ENCODE data around the gene HOXD10. TPM values are rescaled to one million over a fixed set of nuclear protein-coding genes. Genes with fewer than 3 reads are reported as not detected.

Gene HOXD10
- total and polyA plus RNA-seq, 2 experiments from 2014 or later: not detected

DNA sequence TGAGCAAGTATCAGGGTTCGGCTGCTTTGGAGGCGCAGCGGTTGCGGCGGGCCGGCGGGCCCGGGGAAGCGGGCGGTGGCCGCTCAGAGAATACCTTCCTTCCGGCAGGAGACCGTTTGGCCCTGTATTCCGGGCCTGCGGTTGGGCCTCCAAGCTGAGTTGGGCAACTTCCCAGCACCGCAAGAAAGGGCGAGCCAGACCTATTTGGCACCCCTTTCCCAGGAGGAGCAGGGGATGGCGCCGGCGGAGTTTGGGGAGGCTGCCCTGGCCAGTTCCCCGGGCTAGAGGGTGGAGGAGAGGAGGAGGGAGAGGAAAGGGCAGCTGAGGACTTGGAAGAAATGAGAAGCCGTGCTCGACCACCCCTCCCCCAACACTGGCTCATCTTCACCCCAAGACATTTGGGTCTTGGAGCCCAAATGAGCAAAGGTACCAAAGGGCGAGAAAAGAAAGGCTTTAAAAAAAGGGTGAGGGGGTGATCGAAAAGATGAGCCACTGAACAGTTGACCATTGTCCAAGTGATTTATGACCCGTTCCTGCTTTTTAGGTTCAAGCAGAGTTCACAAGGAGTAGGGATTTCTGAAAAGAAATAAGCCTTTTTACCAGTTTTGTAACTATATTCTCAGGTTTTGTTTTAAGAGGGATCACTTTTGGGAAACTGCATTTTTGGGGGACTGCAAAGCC, 48.9 kb downstream of the HOXD10 start:
- H3K4me2 ChIP-seq: peak overlapping the region; percentile 73
- peak; percentile 62 for DNase-seq (ENCODE audit: low spot score)
- Mint-ChIP-seq H3K36me3 (ENCODE audit: low read depth) (no peaks in the 10 kb centered on the region), H3K27ac (no peak overlapping the region), H3K4me1 (peaks cover 30% of the 10 kb centered on the region), H3K4me3 (peak overlapping the region; percentile 26), H3K9me3 (peaks cover 7% of the 10 kb centered on the region; the same call in 1 of the 3 replicates), H3K27me3 (ENCODE audit: insufficient read depth, low read depth, poor library complexity) (peaks cover 100% of the 10 kb centered on the region)
- peaks cover 45% of the 10 kb centered on the region for H3K4me1 ChIP-seq (ENCODE audit: insufficient read depth)
- peaks cover 100% of the 10 kb centered on the region for H3K27me3 ChIP-seq (ENCODE audit: insufficient read depth)
- no peaks in the 10 kb centered on the region for H3K79me2 ChIP-seq (replicated peaks; ENCODE audit: insufficient read depth)
- H3K4me3 ChIP-seq: peak overlapping the region; percentile 44; the same call in 1 of the 2 replicates
- H3K36me3 ChIP-seq (ENCODE audit: insufficient read depth): no peaks in the 10 kb centered on the region; the same call in 1 of the 2 replicates
- H3K27ac ChIP-seq (ENCODE audit: low read depth): no peak overlapping the region
- peak; percentile 39 for ATAC-seq
- H3F3A ChIP-seq (replicated peaks; ENCODE audit: low read depth): peaks cover 19% of the 10 kb centered on the region
- no peak overlapping the region for H2AFZ ChIP-seq
- peaks cover 65% of the 10 kb centered on the region for H4K20me1 ChIP-seq (replicated peaks; ENCODE audit: insufficient read depth)
- H3K9me2 ChIP-seq (ENCODE audit: insufficient read depth): no peaks in the 10 kb centered on the region
- TF ChIP-seq ZNF462 (CRISPR knock-in tag; IDR thresholded peaks at IDR 0.05) (no peak), EZH2 (IDR thresholded peaks at IDR 0.05; ENCODE audit: low read depth, unreplicated experiment) (peak; percentile 73), ZNF114 (CRISPR knock-in tag; IDR thresholded peaks at IDR 0.05) (no peak)

DNA sequence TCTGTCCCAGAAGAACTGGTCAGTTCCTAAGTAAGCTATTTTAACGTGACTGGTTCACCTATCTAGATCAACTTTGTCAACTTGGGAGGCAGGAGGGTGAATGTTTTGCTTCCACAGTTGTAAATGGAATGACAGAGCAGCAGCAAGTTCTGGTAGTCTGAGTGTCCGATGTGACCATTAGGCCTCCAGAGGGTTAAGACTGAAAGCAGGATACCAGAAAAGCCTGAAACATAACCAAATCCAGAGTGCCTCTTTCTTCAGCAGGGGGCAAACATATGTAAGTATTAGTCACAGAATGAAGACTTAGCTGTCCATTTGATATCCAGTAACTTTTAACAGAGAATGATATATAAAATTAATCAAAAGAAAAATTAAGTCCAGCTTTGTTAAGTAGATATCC, 49.7 kb downstream of the HOXD10 start:
- Histone ChIP-seq H3K4me2 (no peak overlapping the region), H3K36me3 (ENCODE audit: insufficient read depth) (no peaks in the 10 kb centered on the region; the same call in 1 of the 2 replicates), H3K27me3 (ENCODE audit: insufficient read depth) (peaks cover 100% of the 10 kb centered on the region), H3K9me2 (ENCODE audit: insufficient read depth) (no peaks in the 10 kb centered on the region), H3F3A (replicated peaks; ENCODE audit: low read depth) (peaks cover 19% of the 10 kb centered on the region), H3K27ac (ENCODE audit: low read depth) (no peak overlapping the region), H4K20me1 (replicated peaks; ENCODE audit: insufficient read depth) (peaks cover 59% of the 10 kb centered on the region), H3K79me2 (replicated peaks; ENCODE audit: insufficient read depth) (no peaks in the 10 kb centered on the region), H3K4me3 (no peak overlapping the region), H2AFZ (no peak overlapping the region), H3K4me1 (ENCODE audit: insufficient read depth) (peaks cover 48% of the 10 kb centered on the region)
- H3K4me1 Mint-ChIP-seq: peaks cover 36% of the 10 kb centered on the region
- H3K27ac Mint-ChIP-seq: no peak overlapping the region
- peaks cover 100% of the 10 kb centered on the region for H3K27me3 Mint-ChIP-seq (ENCODE audit: insufficient read depth, low read depth, poor library complexity)
- TF ChIP-seq, protein P1, sequence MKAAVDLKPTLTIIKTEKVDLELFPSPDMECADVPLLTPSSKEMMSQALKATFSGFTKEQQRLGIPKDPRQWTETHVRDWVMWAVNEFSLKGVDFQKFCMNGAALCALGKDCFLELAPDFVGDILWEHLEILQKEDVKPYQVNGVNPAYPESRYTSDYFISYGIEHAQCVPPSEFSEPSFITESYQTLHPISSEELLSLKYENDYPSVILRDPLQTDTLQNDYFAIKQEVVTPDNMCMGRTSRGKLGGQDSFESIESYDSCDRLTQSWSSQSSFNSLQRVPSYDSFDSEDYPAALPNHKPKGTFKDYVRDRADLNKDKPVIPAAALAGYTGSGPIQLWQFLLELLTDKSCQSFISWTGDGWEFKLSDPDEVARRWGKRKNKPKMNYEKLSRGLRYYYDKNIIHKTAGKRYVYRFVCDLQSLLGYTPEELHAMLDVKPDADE (IDR thresholded peaks at IDR 0.05): no peak
- TF ChIP-seq EZH2phosphoT487 (IDR thresholded peaks at IDR 0.05; ENCODE audit: unreplicated experiment): no peak
- no peak for TF ChIP-seq POLR2AphosphoS5 (IDR thresholded peaks at IDR 0.05; ENCODE audit: low read depth)
- no peak for TF ChIP-seq NANOG (IDR thresholded peaks at IDR 0.05; ENCODE audit: borderline replicate concordance)
- no peak for TF ChIP-seq ZNF331 (CRISPR knock-in tag; IDR thresholded peaks at IDR 0.05; ENCODE audit: low read depth)
- TF ChIP-seq EZH2 (IDR thresholded peaks at IDR 0.05; ENCODE audit: low read depth, unreplicated experiment): no peak
- no peak for TF ChIP-seq JUNB (IDR thresholded peaks at IDR 0.05; ENCODE audit: unreplicated experiment)
- DNase-seq (ENCODE audit: low spot score) (no peak), ATAC-seq (no peak)
- no peak overlapping the region for H3K4me3 Mint-ChIP-seq
- peaks cover 7% of the 10 kb centered on the region; the same call in 1 of the 3 replicates for H3K9me3 Mint-ChIP-seq
- no peaks in the 10 kb centered on the region for H3K36me3 Mint-ChIP-seq (ENCODE audit: low read depth)

Measured in GM23338 (cell line).